Skeletal muscle tissue (tissue), 5 donors: ENCODE measurements around the gene NMUR1. TPM values are rescaled to one million over a fixed set of nuclear protein-coding genes. Genes with fewer than 3 reads are reported as not detected.

ENCODE experiments used
- H3K27ac ChIP-seq: one replicate; pipeline ENCODE4 v1.7.0; 2013; ENCODE audit warnings: mild to moderate bottlenecking, low read depth, low read length, inconsistent platforms
- H3K27me3 ChIP-seq, 3 donors: one replicate each; pipeline ENCODE4 v1.7.0; 2013; ENCODE audit warnings: low read length in 3 of 3; ENCODE audit not compliant: control insufficient read depth in 3 of 3, insufficient read depth in 3 of 3
- H3K36me3 ChIP-seq, 3 donors: one replicate each; pipeline ENCODE4 v1.7.0; 2013; ENCODE audit warnings: low read length in 3 of 3; ENCODE audit not compliant: control insufficient read depth in 3 of 3, insufficient read depth in 3 of 3
- H3K4me1 ChIP-seq, 3 donors: one replicate each; pipeline ENCODE4 v1.7.0; 2013; ENCODE audit warnings: low read length in 3 of 3, mild to moderate bottlenecking in 3 of 3; ENCODE audit not compliant: control insufficient read depth in 3 of 3, insufficient read depth in 3 of 3
- H3K4me3 ChIP-seq, 3 donors: one replicate each; pipeline ENCODE4 v1.7.0; 2013; ENCODE audit warnings: low read length in 3 of 3
- H3K9ac ChIP-seq, 3 donors: one replicate each; pipeline ENCODE4 v1.7.0; 2013; ENCODE audit warnings: low read length in 3 of 3, mild to moderate bottlenecking in 3 of 3, moderate library complexity in 2 of 3, low read depth in 1 of 3
- H3K9me3 ChIP-seq, 3 donors: one replicate each; pipeline ENCODE4 v1.7.0; 2013; ENCODE audit warnings: low read length in 3 of 3; ENCODE audit not compliant: control insufficient read depth in 3 of 3
- small RNA-seq: library from RNA; depleted of rRNA; stranded (forward); fragments of <200 nt; gene quantifications from one replicate; pipeline ENCODE3, GENCODE V24; 2014
- total RNA-seq: library from RNA; depleted of rRNA; stranded (reverse); fragments of >200 nt; gene quantifications from one replicate; pipeline ENCODE4 v1.2.3, GENCODE V29; 2014
- donor health status: Osteomylitis.

NMUR1 gene
- total RNA-seq, 1 donor from 2014 or later: 0.52 TPM

DNA sequence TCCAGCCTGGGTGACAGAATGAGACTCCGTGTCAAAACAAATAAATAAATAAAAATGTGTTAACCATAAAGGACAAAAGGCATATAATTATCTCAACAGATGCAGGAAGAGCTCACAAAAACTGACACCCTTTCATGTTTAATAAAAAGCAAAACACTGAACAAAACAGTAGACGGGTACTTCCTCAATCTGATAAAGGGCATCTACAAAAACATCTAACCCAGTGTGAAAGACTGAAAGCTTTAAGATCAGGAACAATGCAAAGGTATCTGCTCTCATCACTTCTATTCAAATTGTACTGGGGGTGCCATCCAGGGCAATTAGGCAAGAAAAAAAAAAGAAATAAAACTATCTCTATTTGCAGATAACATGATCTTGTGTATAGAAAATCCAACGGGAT, 54.3 kb downstream of the NMUR1 start:
- Histone ChIP-seq H3K4me3 (no peak overlapping the region), H3K27me3 (no peaks in the 10 kb centered on the region), H3K36me3 (no peaks in the 10 kb centered on the region), H3K27ac (no peak overlapping the region), H3K4me1 (no peaks in the 10 kb centered on the region), H3K9me3 (no peaks in the 10 kb centered on the region), H3K9ac (no peak overlapping the region)

Small RNA genes within 50 kb of the gene (small RNA-seq; reads per million reads assigned to genes)
- gene RNU2-22P: 0.07 reads per million

Other genes starting within 250 kb of the NMUR1 start
- 0.52 TPM for gene B3GNT7, start 134.7 kb downstream of the NMUR1 start, total RNA-seq
- gene NCL, start 66.0 kb downstream of the NMUR1 start, total RNA-seq: 110 TPM
- gene TEX44, start 62.4 kb upstream of the NMUR1 start, total RNA-seq: not detected
- gene PTMA, start 178.1 kb upstream of the NMUR1 start, total RNA-seq: 422 TPM